Thyroid gland (tissue), 4 donors: Measurements from ENCODE around the gene PPOX. TPM values are rescaled to one million over a fixed set of nuclear protein-coding genes. Genes with fewer than 3 reads are reported as not detected.
A peak's percentile ranks its signal among the peaks of the same experiment; 100 is the strongest.

Experiments
- DNase-seq, 2 donors: peaks; one replicate each; pipeline ENCODE4 v3.0.0-alpha.2; 2019
- H3K27ac ChIP-seq, 3 donors: fragments of 200-600 bp; sonication (generic); 1 replicate in 2 of 3; 2 replicates in 1 of 3; pipeline ENCODE4 v1.5.1; 2016 to 2019; ENCODE audit warnings: mild to moderate bottlenecking in 1 of 3, moderate library complexity in 1 of 3
- H3K27me3 ChIP-seq: fragments of 200-600 bp; sonication (generic); one replicate; pipeline ENCODE4 v1.5.1; 2019
- H3K36me3 ChIP-seq, 2 donors: fragments of 200-600 bp; sonication (generic); one replicate each; pipeline ENCODE4 v1.5.1; 2016 to 2019
- H3K4me1 ChIP-seq, 2 donors: fragments of 200-600 bp; sonication (generic); one replicate each; pipeline ENCODE4 v1.5.1; 2017 to 2019
- H3K4me3 ChIP-seq, 3 donors: fragments of 200-600 bp; sonication (generic); replicated peaks in 1 of 3; 1 replicate in 2 of 3; 2 replicates in 1 of 3; pipeline ENCODE4 v1.5.1; 2016; ENCODE audit warnings: mild to moderate bottlenecking in 1 of 3
- H3K9me3 ChIP-seq: fragments of 200-600 bp; sonication (generic); one replicate; pipeline ENCODE4 v1.5.1; 2017
- CTCF ChIP-seq, 6 experiments: fragments of 200-600 bp in 3 of 6; fragments of 450-650 bp in 3 of 6; sonication (generic) in 3 of 6; IDR thresholded peaks; one replicate each; pipeline ENCODE4 v1.5.1; 2016 to 2019; ENCODE audit warnings: antibody characterized with exemption in 6 of 6, mild to moderate bottlenecking in 2 of 6, inconsistent platforms in 1 of 6, moderate library complexity in 1 of 6
- POLR2A ChIP-seq, 2 donors: fragments of 450-650 bp; IDR thresholded peaks; one replicate each; pipeline ENCODE4 v1.6.1; 2017; ENCODE audit warnings: antibody characterized with exemption in 2 of 2, mild to moderate bottlenecking in 2 of 2, moderate library complexity in 1 of 2
- WGBS, 2 donors: methylation state at CpG; one replicate each; pipeline ENCODE4 v1.1.5; 2017; 5-methylcytosine and 5-hydroxymethylcytosine counted together
- intact Hi-C: fragments of 100-400 bp; cut with DNase I; formaldehyde crosslinking; loops from one replicate; pipeline ENCODE4 v1.15.1; 2023
- total RNA-seq, 4 donors: library from RNA; depleted of rRNA; stranded (reverse); fragments of >200 nt; gene quantifications; one replicate each; pipeline ENCODE4 v1.2.3, GENCODE V29; 2016

The PPOX gene
- total RNA-seq, 4 donors from 2014 or later: 12.6 to 30.0 (median 21.8) TPM

DNA sequence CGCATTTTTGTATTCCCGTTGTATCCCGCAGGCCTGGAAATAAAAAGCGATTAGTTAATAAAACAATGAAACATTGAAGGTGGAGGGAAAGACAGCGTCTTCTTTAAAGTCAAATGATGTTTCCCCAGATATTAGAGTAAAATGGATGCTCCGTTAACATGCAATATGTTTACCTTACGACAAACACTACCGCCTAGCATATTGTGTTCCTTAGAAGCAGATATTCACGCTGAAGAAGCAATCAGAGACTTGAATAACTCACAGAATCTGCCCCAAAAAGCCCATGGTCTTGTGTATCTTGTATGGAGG, 11.7 kb downstream of the PPOX start:
- TF ChIP-seq CTCF (IDR thresholded peaks at IDR 0.05): no peak
- no peak for TF ChIP-seq POLR2A (IDR thresholded peaks at IDR 0.05)
- H3K27ac ChIP-seq: peak overlapping the region; percentile 83 to 93 (median 91)
- WGBS, 2 donors: 50 to 52% methylated on average over 9 of the region's 9 CpGs
- no peaks in the 10 kb centered on the region for H3K27me3 ChIP-seq
- no peak for DNase-seq
- peak overlapping the region in 2 of 3 donors; percentile 65 to 98 for H3K4me3 ChIP-seq
- peaks cover 11 to 21% of the 10 kb centered on the region in 2 donors for H3K36me3 ChIP-seq
- peaks cover 8 to 25% of the 10 kb centered on the region in 2 donors for H3K4me1 ChIP-seq
- H3K9me3 ChIP-seq: no peaks in the 10 kb centered on the region
- intact Hi-C loops: loop anchor here (10.0 kb wide), 1 partner anchor 47 kb away; the partner anchor contains the start of genes APOA2 and TOMM40L

DNA sequence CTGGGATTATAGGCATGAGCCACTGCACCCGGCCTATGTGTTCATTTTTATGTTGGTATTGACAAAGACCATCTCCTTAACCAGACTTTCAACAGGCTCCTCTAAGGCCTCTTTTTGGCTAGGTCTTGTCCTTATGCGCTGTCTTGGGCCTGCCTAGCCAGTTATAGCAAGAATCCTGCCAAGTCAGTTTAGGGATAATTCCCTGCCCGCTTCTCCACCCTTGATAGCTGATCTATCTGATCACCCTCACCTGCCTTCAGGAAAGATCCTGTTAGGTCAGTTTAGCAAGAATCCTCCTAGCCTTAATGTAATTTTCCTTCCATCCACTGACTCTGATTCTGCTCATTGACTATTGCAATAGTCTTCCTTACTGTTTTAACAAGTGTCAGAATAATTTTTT, 13.5 kb downstream of the PPOX start:
- Histone ChIP-seq H3K4me1 (peaks cover 8 to 17% of the 10 kb centered on the region in 2 donors), H3K27ac (no peak overlapping the region), H3K27me3 (no peaks in the 10 kb centered on the region), H3K36me3 (peaks cover 3 to 4% of the 10 kb centered on the region in 2 donors), H3K4me3 (no peak overlapping the region), H3K9me3 (no peaks in the 10 kb centered on the region)
- no peak for DNase-seq
- 92% methylated on average over 3 of the region's 3 CpGs for WGBS, 2 donors
- TF ChIP-seq CTCF (IDR thresholded peaks at IDR 0.05) (no peak), POLR2A (IDR thresholded peaks at IDR 0.05) (no peak)
- intact Hi-C loops: loop anchor here (10.0 kb wide), 1 partner anchor 45 kb away; the partner anchor contains the start of genes APOA2 and TOMM40L

- H3K27me3 ChIP-seq: no peaks in the 10 kb centered on the region
- no peak for DNase-seq
- H3K4me1 ChIP-seq: peaks cover 8 to 20% of the 10 kb centered on the region in 2 donors
- H3K36me3 ChIP-seq: no peaks in the 10 kb centered on the region
- H3K27ac ChIP-seq: no peak overlapping the region
- TF ChIP-seq POLR2A (IDR thresholded peaks at IDR 0.05) (no peak), CTCF (IDR thresholded peaks at IDR 0.05) (no peak)
- no peaks in the 10 kb centered on the region for H3K9me3 ChIP-seq
- no peak overlapping the region for H3K4me3 ChIP-seq
- WGBS, 2 donors: 49 to 62% methylated on average over 1 of the region's 1 CpG
- intact Hi-C loops: no loop called here
These were observed 14.4 kb downstream of the PPOX start for GRCh38 chr1:161180639-161181038.

GRCh38 chr1:161182214-161182613, 16.0 kb downstream of the PPOX start:
- Histone ChIP-seq H3K27ac (no peak overlapping the region), H3K36me3 (no peaks in the 10 kb centered on the region), H3K27me3 (no peaks in the 10 kb centered on the region), H3K4me1 (peaks cover 0 to 15% of the 10 kb centered on the region in 2 donors), H3K9me3 (no peaks in the 10 kb centered on the region), H3K4me3 (no peak overlapping the region)
- 95 to 100% methylated on average over 1 of the region's 1 CpG for WGBS, 2 donors
- TF ChIP-seq POLR2A (IDR thresholded peaks at IDR 0.05): no peak
- no peak for DNase-seq
- intact Hi-C loops: no loop called here

DNA sequence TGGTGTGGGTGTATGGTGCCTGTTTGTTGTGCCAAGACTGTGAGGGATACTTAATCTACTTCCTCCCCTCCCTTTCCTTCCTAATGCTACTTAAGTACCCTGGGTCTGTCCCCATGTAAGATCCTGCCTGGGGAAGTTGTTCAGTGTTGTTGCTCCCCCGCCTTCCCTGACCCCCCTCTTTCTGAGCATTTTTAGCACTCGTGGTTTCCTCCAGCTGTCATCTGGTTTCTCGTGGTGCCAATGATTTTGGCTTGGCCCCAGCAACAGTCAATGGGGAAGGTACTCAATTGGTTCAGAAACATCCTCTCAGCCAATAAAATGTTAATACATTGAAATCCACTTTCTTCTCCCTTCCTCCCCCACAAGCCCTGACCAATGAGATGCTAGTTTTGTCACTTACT, 19.1 kb downstream of the PPOX start:
- 21 to 24% methylated on average over 3 of the region's 3 CpGs for WGBS, 2 donors
- Histone ChIP-seq H3K27me3 (no peaks in the 10 kb centered on the region), H3K36me3 (no peaks in the 10 kb centered on the region), H3K9me3 (no peaks in the 10 kb centered on the region), H3K27ac (peak overlapping the region in 2 of 3 donors; percentile 54 to 79), H3K4me3 (no peak overlapping the region), H3K4me1 (peaks cover 0 to 8% of the 10 kb centered on the region in 2 donors)
- TF ChIP-seq POLR2A (IDR thresholded peaks at IDR 0.05) (no peak), CTCF (IDR thresholded peaks at IDR 0.05) (no peak)
- intact Hi-C loops: no loop called here
- peak; percentile 45 to 49 for DNase-seq
